RKO (cell line): ENCODE data around the gene LPXN.

Source experiments
- DNase-seq: peaks from one replicate; pipeline ENCODE4 v3.0.0-alpha.2; 2016; ENCODE audit warnings: low spot score

Gene LPXN

GRCh38 chr11:58524232-58525036, 51.2 kb downstream of the LPXN start:
- DNase-seq, result peak; percentile 85

- peak; percentile 68 for DNase-seq
Measured at GRCh38 chr11:58513747-58514367, 61.8 kb downstream of the LPXN start.

GRCh38 chr11:58511636-58512035, 64.0 kb downstream of the LPXN start:
- DNase-seq, result no peak

GRCh38 chr11:58509748-58510147, 65.9 kb downstream of the LPXN start:
- no peak for DNase-seq

- DNase-seq, result no peak
Measured at GRCh38 chr11:58508814-58509213, 66.8 kb downstream of the LPXN start.

GRCh38 chr11:58508005-58508404, 67.7 kb downstream of the LPXN start, which contains the start of gene OR5B21:
TSS of gene OR5B21 (minus strand) at chr11:58508105. CDS start at chr11:58508105, 0 bp downstream.
- DNase-seq, result no peak

- no peak for DNase-seq
Measured at GRCh38 chr11:58507355-58507754, 68.3 kb downstream of the LPXN start.

GRCh38 chr11:58506935-58507334, 68.7 kb downstream of the LPXN start:
- DNase-seq, result no peak

GRCh38 chr11:58505849-58506248, 69.8 kb downstream of the LPXN start:
- no peak for DNase-seq

- DNase-seq, result no peak
Measured at GRCh38 chr11:58504232-58504631, 71.4 kb downstream of the LPXN start.

GRCh38 chr11:58503361-58503856, 72.2 kb downstream of the LPXN start:
- no peak for DNase-seq

- no peak for DNase-seq
Measured at GRCh38 chr11:58502004-58502403, 73.7 kb downstream of the LPXN start.

- DNase-seq, result no peak
Measured at GRCh38 chr11:58498464-58498863, 77.2 kb downstream of the LPXN start.

GRCh38 chr11:58497951-58498350, 77.7 kb downstream of the LPXN start:
- DNase-seq, result no peak

- DNase-seq, result no peak
Measured at GRCh38 chr11:58495906-58496305, 79.8 kb downstream of the LPXN start.

- DNase-seq, result no peak
Measured at GRCh38 chr11:58494101-58494500, 81.6 kb downstream of the LPXN start.

GRCh38 chr11:58493676-58494075, 82.0 kb downstream of the LPXN start:
- DNase-seq, result no peak

GRCh38 chr11:58490827-58491226, 84.8 kb downstream of the LPXN start:
- DNase-seq, result no peak

GRCh38 chr11:58487170-58487569, 88.5 kb downstream of the LPXN start:
- no peak for DNase-seq

- DNase-seq, result no peak
Measured at GRCh38 chr11:58485961-58486360, 89.7 kb downstream of the LPXN start.
